HepG2 (cell line): ENCODE results near the gene FBXW5. TPM values are rescaled to one million over a fixed set of nuclear protein-coding genes. Genes with fewer than 3 reads are reported as not detected.

ENCODE experiments used
- EED ChIP-seq: sonication (generic); formaldehyde crosslinking; IDR thresholded peaks from 2 replicates; pipeline ENCODE4 v1.5.0; 2020; ENCODE audit warnings: mild to moderate bottlenecking, missing genetic modification reagents
- HOXA9 ChIP-seq: sonication (generic); formaldehyde crosslinking; IDR thresholded peaks from 2 replicates; pipeline ENCODE4 v1.8.1; 2022; ENCODE audit warnings: missing genetic modification reagents, mild to moderate bottlenecking, moderate library complexity, borderline replicate concordance
- ISX ChIP-seq: sonication (generic); formaldehyde crosslinking; conservative IDR thresholded peaks from 2 replicates; pipeline ENCODE4 v1.5.0; 2020; ENCODE audit warnings: missing genetic modification reagents
- KLF11 ChIP-seq: IDR thresholded peaks from 2 replicates; pipeline ENCODE4 v1.6.1; 2016; ENCODE audit warnings: missing compliant biosample characterization
- MED1 ChIP-seq: sonication (generic); formaldehyde crosslinking; IDR thresholded peaks from 2 replicates; pipeline ENCODE4 v1.4.0; 2020; ENCODE audit warnings: missing genetic modification reagents
- MXD1 ChIP-seq: sonication (generic); formaldehyde crosslinking; IDR thresholded peaks from 2 replicates; pipeline ENCODE4 v1.4.0; 2020; ENCODE audit warnings: mild to moderate bottlenecking, missing genetic modification reagents
- MXD4 ChIP-seq: IDR thresholded peaks from 2 replicates; pipeline ENCODE4 v1.6.1; 2016; ENCODE audit warnings: mild to moderate bottlenecking, missing biosample characterization, missing genetic modification reagents
- RXRA ChIP-seq: sonication (generic); formaldehyde crosslinking; IDR thresholded peaks from 2 replicates; pipeline ENCODE4 v1.5.1; 2020; ENCODE audit warnings: missing genetic modification reagents
- THAP7 ChIP-seq: sonication (generic); formaldehyde crosslinking; IDR thresholded peaks from 2 replicates; pipeline ENCODE4 v1.8.1; 2023; ENCODE audit warnings: mild to moderate bottlenecking, missing genetic modification reagents
- ZC3H13 ChIP-seq: sonication (generic); formaldehyde crosslinking; IDR thresholded peaks from 2 replicates; pipeline ENCODE4 v1.8.1; 2023; ENCODE audit warnings: mild to moderate bottlenecking, missing genetic modification reagents, moderate library complexity
- ZFYVE20 ChIP-seq: sonication (generic); formaldehyde crosslinking; IDR thresholded peaks from 2 replicates; pipeline ENCODE4 v1.8.0; 2023; ENCODE audit warnings: low read depth, mild to moderate bottlenecking, moderate library complexity, missing genetic modification reagents, borderline replicate concordance
- ZHX2 ChIP-seq, 2 experiments: sonication (generic) in 1 of 2; formaldehyde crosslinking in 1 of 2; IDR thresholded peaks; 2 replicates each; pipeline versions ENCODE4 v1.6.1 to v1.9.0; 2014 to 2022; ENCODE audit warnings: antibody characterized with exemption in 1 of 2, borderline replicate concordance in 1 of 2, inconsistent platforms in 1 of 2, low read depth in 1 of 2, missing genetic modification reagents in 1 of 2
- ZNF18 ChIP-seq: sonication (generic); formaldehyde crosslinking; IDR thresholded peaks from 2 replicates; pipeline ENCODE4 v1.8.0; 2022; ENCODE audit warnings: mild to moderate bottlenecking, missing genetic modification reagents; ENCODE audit not compliant: insufficient replicate concordance
- ZNF253 ChIP-seq: sonication (generic); formaldehyde crosslinking; IDR thresholded peaks from 2 replicates; pipeline ENCODE4 v1.8.0; 2022; ENCODE audit warnings: mild to moderate bottlenecking, missing genetic modification reagents, borderline replicate concordance
- ZNF468 ChIP-seq: sonication (generic); formaldehyde crosslinking; IDR thresholded peaks from 2 replicates; pipeline ENCODE4 v1.8.0; 2022; ENCODE audit warnings: mild to moderate bottlenecking, moderate library complexity, missing genetic modification reagents
- ZNF557 ChIP-seq: sonication (generic); formaldehyde crosslinking; IDR thresholded peaks from 2 replicates; pipeline ENCODE4 v1.4.0; 2020; ENCODE audit warnings: missing genetic modification reagents
- ZNF724P ChIP-seq: sonication (generic); formaldehyde crosslinking; IDR thresholded peaks from 2 replicates; pipeline ENCODE4 v1.8.0; 2022; ENCODE audit warnings: missing genetic modification reagents, borderline replicate concordance
- polyA plus RNA-seq, 8 experiments: library from polyadenylated mRNA; depleted of rRNA in 3 of 8; stranded (reverse) in 7 of 8; unstranded in 1 of 8; fragments of >200 nt; fragmentation: Illumina TruSeq in 4 of 8; extraction: Trizol in 4 of 8; gene quantifications; 2 replicates each; pipeline versions ENCODE4 v1.2.1 to v1.2.3, GENCODE V29; 2011 to 2016; ENCODE audit warnings: low read depth in 4 of 8, missing spikeins in 1 of 8, mixed read lengths in 1 of 8; ENCODE audit not compliant: insufficient read depth in 1 of 8
- total RNA-seq, 5 experiments: library from RNA; depleted of rRNA; stranded (reverse); fragments of >200 nt; fragmentation: Illumina TruSeq; extraction: Trizol; gene quantifications; 2 replicates each; pipeline ENCODE4 v1.2.3, GENCODE V29; 2016; ENCODE audit warnings: low read depth in 1 of 5
- TF ChIP-seq, protein P1 (sequence below): sonication (generic); formaldehyde crosslinking; IDR thresholded peaks from 2 replicates; pipeline ENCODE4 v1.5.0; 2020; ENCODE audit warnings: mild to moderate bottlenecking, missing genetic modification reagents, moderate library complexity

Gene FBXW5
- total and polyA plus RNA-seq, 2 of the 13 experiments (the other 11 are each of a cell fraction or from before 2014, with no cell fraction given): 52.0 to 60.4 TPM

DNA sequence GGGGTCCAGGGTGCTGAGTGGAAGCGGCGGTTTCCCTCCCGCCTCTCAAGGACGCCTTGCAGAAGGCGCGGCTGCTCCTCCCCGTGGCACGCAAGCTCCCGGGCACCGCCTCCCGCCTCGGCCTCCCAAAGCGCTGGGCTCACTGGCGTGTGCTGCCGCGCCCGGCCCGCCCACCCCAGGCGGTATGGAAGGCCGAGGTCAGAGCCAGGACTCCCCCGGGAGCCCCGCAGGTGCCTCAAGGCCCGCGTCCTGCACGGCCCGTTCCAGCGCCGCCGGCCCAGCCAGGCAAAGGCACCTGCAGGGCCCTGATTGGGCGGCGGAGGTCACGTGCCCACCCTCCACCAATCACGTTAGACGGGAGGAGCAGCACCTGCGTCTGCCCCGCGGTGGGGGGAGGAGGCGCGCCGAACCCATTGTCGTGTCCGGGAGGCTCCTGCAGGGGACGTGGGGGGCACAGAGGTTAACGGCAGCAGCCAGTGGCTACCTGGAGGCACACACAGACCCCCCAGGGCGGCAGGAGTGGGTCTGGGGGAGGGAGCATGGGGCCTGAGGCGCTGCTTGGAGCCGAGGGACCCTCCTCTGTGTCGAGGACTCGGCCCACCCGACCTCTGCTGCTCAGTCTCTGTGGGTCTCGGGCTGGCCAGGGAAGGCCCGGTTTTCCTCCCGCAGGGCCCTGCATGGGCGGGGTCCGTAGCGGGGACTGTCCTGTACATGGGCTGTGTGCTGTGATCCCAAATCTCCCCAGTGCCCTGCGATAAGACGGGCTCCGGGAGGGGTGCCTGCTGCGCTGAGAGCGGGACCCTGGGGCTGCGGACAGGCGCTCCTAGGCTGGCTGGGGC, 5.5 kb upstream of the FBXW5 start (continued):
- TF ChIP-seq MXD1 (CRISPR knock-in tag) (no peak; the same call in 1 of the 2 replicates), HOXA9 (CRISPR knock-in tag) (no peak), MXD4 (peak; percentile 67), ZNF18 (peak; percentile 55), EED (CRISPR knock-in tag) (no peak), ZFYVE20 (CRISPR knock-in tag) (no peak), RXRA (CRISPR knock-in tag) (peak; percentile 85), ZHX2 (IDR thresholded peaks at IDR 0.05; ENCODE audit: low read depth) (no peak), ZHX2 (CRISPR knock-in tag; IDR thresholded peaks at IDR 0.05; ENCODE audit: borderline replicate concordance) (no peak), ISX (CRISPR knock-in tag) (peak; percentile 71; the same call in 1 of the 2 replicates), KLF11 (CRISPR knock-in tag) (peak; percentile 9; the same call in 1 of the 2 replicates), MED1 (CRISPR knock-in tag) (peak; percentile 47), ZNF557 (no peak), ZNF468 (peak; percentile 31; the same call in 1 of the 2 replicates), THAP7 (CRISPR knock-in tag) (no peak), ZC3H13 (peak; percentile 85), ZNF253 (CRISPR knock-in tag) (no peak), ZNF724P (no peak; the same call in 1 of the 2 replicates)
- TF ChIP-seq, protein P1, sequence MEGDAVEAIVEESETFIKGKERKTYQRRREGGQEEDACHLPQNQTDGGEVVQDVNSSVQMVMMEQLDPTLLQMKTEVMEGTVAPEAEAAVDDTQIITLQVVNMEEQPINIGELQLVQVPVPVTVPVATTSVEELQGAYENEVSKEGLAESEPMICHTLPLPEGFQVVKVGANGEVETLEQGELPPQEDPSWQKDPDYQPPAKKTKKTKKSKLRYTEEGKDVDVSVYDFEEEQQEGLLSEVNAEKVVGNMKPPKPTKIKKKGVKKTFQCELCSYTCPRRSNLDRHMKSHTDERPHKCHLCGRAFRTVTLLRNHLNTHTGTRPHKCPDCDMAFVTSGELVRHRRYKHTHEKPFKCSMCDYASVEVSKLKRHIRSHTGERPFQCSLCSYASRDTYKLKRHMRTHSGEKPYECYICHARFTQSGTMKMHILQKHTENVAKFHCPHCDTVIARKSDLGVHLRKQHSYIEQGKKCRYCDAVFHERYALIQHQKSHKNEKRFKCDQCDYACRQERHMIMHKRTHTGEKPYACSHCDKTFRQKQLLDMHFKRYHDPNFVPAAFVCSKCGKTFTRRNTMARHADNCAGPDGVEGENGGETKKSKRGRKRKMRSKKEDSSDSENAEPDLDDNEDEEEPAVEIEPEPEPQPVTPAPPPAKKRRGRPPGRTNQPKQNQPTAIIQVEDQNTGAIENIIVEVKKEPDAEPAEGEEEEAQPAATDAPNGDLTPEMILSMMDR: peak; percentile 58
